ENCODE data around the gene TEX12.

GRCh38 chr11:112128483-112129121 lies 38.6 kb upstream of the TEX12 start:
- TF ChIP-seq CTCF (IDR thresholded peaks at IDR 0.05), result no peak
- TF ChIP-seq POLR2A (IDR thresholded peaks at IDR 0.05), result no peak

All from body of pancreas (tissue), 4 donors.